Measurements from ENCODE around the gene ZNF584.

DNA sequence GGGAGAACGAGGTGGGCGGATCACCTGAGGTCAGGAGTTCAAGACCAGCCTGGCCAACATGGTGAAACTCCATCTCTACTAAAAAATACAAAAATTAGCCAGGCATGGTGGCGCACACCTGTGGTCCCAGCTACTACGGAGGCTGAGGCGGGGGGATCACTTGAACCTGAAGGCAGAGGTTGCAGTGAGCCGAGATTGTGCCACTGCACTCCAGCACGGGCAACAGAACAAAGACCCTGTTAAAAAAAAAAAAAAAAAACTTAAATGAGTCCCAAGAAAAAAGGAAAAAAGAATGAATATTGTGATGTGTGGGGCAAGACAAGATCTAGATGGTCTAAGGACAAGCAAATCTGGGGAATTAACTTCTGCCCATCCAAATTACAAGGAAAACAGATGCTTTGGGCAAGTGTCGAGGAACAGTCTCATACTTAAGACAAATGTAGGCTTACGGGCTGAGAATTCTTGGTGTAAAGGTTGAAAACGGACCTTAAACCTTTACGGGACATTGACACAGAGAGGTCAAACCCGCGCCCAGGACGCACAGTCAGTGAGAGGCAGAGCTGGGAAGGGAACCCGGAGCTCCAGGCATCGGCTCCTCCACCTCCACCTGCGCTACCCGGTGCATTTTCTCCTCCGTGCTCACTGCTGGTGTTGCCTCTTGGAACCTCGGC is 57.8 kb downstream of the ZNF584 start:
- TF ChIP-seq EZH2 (IDR thresholded peaks at IDR 0.05): no peak
- TF ChIP-seq, protein P1, sequence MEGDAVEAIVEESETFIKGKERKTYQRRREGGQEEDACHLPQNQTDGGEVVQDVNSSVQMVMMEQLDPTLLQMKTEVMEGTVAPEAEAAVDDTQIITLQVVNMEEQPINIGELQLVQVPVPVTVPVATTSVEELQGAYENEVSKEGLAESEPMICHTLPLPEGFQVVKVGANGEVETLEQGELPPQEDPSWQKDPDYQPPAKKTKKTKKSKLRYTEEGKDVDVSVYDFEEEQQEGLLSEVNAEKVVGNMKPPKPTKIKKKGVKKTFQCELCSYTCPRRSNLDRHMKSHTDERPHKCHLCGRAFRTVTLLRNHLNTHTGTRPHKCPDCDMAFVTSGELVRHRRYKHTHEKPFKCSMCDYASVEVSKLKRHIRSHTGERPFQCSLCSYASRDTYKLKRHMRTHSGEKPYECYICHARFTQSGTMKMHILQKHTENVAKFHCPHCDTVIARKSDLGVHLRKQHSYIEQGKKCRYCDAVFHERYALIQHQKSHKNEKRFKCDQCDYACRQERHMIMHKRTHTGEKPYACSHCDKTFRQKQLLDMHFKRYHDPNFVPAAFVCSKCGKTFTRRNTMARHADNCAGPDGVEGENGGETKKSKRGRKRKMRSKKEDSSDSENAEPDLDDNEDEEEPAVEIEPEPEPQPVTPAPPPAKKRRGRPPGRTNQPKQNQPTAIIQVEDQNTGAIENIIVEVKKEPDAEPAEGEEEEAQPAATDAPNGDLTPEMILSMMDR (IDR thresholded peaks at IDR 0.05): no peak
- TF ChIP-seq EZH2phosphoT487 (IDR thresholded peaks at IDR 0.05): no peak
